H54 (cell line): ENCODE results near the gene ZBTB16.

Experiments
- DNase-seq: peaks from one replicate; pipeline ENCODE4 v3.0.0; 2011; ENCODE audit warnings: low spot score, mixed read lengths; ENCODE audit not compliant: insufficient read length
- FAIRE-seq: peaks from 3 replicates; lab custom pipeline; 2011; peaks lifted over from hg19 to GRCh38; lab: Jason Lieb, UNC
- POLR2A ChIP-seq: IDR thresholded peaks from 2 replicates; pipeline ENCODE4 v1.6.1; 2011; ENCODE audit warnings: low read depth, mild to moderate bottlenecking, low read length

ZBTB16 gene

DNA sequence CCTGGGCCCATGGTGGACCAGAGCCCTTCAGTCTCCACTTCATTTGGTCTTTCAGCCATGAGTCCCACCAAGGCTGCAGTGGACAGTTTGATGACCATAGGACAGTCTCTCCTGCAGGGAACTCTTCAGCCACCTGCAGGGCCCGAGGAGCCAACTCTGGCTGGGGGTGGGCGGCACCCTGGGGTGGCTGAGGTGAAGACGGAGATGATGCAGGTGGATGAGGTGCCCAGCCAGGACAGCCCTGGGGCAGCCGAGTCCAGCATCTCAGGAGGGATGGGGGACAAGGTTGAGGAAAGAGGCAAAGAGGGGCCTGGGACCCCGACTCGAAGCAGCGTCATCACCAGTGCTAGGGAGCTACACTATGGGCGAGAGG, 4.3 kb downstream of the ZBTB16 start:
- DNase-seq (no peak), FAIRE-seq (no peak)
- TF ChIP-seq POLR2A = no peak

DNA sequence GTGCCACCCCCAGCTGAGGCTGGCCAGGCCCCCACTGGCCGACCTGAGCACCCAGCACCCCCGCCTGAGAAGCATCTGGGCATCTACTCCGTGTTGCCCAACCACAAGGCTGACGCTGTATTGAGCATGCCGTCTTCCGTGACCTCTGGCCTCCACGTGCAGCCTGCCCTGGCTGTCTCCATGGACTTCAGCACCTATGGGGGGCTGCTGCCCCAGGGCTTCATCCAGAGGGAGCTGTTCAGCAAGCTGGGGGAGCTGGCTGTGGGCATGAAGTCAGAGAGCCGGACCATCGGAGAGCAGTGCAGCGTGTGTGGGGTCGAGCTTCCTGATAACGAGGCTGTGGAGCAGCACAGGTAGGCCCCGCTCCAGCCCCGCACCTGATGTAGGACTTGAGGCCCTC, 4.7 kb downstream of the ZBTB16 start:
- FAIRE-seq (no peak), DNase-seq (no peak)
- no peak for TF ChIP-seq POLR2A

DNA sequence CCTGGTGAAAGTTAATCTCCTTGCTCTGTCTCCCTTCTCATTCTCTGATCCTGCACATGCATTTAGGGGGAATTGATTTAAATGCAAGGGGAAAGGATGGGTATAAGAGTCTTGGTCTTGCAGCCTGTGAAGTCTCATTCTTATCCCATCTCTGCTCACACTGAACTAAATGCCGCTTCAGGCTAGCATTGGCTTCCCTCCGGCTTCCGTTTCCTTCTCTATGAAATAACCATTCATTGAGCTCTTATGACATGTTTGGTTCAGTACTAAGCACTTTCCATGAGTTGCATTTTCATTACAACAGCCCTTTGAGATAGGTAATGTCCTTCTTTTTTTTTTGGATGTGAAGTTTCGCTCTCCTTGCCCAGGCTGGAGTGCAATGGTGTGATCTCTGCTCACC, 5.6 kb downstream of the ZBTB16 start:
- no peak for DNase-seq
- TF ChIP-seq POLR2A = no peak
- FAIRE-seq = no peak

DNA sequence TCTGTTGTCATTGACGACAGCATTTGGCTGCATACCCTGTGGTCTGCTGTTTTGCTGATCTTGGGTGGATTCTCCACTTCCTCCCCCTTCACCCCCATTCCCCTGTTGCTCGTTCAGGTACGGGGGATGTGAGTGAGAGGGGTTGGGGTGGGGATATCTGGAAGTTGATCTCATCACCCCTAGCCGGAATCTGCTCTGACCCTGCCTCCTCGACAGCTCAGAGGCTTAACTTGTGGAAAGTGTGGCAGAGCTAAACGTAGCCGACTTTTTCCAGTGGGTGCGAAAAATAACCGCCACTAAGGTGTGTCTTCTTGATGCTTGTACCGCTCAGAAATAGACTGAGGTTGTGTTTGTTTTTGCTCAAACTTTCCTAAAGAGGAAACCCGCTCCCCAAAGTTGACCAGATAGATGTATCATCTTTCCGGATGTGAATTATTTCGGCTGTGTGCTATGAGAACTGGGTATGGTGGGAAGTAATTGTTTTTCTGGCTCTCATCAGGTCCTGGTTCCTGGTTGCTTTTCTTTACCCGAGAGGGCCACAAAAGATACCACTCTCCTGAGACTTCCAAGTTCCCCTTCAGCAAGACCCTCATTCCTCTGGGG, 6.6 kb downstream of the ZBTB16 start:
- DNase-seq (no peak), FAIRE-seq (no peak)
- TF ChIP-seq POLR2A = no peak

DNA sequence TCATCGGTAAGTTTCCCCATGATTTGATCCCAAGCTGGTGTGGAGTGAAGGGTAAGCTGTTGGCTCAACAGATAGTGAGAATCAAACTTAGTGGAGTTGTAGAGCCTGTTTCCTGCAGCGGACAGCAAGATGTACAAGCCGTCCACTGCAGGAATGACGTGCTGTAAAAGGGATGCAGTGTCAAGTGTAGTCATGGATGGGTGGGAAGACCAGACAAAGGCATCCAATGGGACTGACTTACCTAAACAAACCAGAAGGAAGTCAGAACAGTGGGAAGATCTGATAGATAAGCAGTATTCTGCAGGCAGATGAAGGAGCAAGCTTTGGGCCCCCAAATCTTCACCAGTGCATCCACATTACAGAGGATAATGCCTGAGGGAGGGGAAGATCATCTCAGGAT, 8.8 kb downstream of the ZBTB16 start:
- DNase-seq (no peak), FAIRE-seq (no peak)
- no peak for TF ChIP-seq POLR2A

GRCh38 chr11:114070464-114071139, 11.1 kb downstream of the ZBTB16 start:
- FAIRE-seq (no peak), DNase-seq (no peak)
- no peak for TF ChIP-seq POLR2A

DNA sequence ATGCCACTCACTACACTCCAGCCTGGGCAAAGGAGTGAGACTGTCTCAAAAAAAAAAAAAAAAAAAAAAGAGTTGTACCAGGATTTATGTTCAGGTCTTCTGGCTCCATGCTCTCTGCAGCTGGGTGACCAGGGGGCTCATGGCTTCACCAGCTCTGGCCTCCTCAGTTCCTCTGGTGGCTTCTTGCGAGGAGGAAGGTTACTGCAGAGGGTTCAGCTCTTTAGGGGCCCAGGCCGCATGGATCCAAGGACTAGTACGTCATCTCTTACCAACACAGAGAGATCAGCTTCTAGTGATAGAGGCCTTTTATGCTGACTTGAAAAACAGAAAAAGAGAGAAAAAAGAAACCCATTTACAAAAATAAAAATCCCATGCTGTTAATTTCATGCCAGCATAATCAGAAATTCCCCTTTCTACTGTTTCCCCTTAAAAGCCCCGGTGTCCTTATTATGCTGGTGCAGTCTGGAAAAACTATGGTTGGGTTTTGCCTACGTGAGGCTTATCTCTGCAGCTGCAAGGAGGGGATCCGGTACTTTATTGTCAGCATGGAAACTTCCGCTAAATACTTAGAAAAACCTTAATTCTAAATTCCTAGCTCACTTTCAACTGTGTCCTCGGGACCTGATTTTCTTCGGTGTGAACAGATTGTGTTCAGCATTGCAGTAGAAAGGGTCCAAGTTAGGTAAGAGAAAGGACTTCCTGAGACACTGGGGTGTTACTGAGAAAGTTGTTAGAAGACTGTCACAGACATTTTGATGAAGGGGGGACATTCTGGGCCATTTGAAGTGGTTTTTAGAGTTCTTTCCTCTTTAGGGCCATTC, 13.7 kb downstream of the ZBTB16 start:
- DNase-seq (no peak), FAIRE-seq (no peak)
- TF ChIP-seq POLR2A = no peak

GRCh38 chr11:114073828-114074381, 14.4 kb downstream of the ZBTB16 start:
- DNase-seq = no peak
- FAIRE-seq = no peak
- no peak for TF ChIP-seq POLR2A

DNA sequence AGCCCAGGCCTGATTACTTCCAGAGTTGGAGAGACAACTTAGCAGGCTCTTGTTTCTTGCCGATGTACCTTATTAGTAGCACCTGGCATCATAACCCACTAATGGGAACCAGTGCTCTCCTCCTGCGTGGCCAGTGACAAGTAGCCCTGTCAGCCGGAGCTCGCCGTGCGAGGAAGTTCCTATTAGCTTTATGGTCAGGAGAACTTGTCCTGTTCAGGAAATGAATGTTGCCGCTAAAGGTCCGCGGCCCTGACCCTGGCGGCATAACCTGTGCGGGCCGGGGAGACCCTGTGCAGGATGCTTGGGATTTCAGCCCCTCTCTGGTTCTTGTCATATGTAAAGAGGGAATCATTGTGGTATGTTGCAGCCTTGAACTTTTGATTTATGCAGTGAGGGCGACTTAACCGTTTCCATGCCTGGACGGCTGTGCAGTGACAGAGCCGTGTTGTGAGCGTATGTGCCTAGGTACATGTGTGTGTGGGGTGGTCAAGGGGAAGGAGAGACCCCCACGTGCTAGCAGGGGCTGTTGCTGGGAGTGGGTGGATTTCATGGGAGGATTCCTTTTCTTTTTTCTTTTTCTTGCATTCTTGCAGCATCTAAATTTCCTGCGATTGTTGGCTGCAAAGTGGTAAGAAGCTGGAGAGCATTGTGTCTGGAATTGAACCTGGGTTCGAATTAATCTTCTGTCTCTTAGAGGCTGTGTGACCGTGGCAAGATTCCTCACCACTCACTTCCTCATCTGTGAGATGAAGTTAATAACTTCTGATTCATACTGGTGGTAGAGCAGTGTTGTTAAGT, 15.2 kb downstream of the ZBTB16 start:
- no peak for TF ChIP-seq POLR2A
- no peak for DNase-seq
- FAIRE-seq = no peak

DNA sequence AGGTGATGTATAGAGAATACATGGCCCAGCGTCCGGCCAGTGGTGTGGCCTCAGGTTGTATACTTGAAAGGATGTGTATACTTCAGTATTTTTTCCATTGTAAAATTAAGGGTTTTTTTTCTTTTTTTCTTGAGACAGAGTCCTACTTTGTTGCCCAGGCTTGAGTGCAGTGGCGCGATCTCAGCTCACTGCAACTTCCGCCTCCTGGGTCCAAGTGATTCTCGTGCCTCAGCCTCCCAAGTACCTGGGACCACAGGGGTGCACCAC, 15.8 kb downstream of the ZBTB16 start:
- FAIRE-seq = no peak
- TF ChIP-seq POLR2A = no peak
- DNase-seq = no peak

GRCh38 chr11:114075891-114076441, 16.5 kb downstream of the ZBTB16 start:
- no peak for TF ChIP-seq POLR2A
- FAIRE-seq (no peak), DNase-seq (peak; percentile 8)

DNA sequence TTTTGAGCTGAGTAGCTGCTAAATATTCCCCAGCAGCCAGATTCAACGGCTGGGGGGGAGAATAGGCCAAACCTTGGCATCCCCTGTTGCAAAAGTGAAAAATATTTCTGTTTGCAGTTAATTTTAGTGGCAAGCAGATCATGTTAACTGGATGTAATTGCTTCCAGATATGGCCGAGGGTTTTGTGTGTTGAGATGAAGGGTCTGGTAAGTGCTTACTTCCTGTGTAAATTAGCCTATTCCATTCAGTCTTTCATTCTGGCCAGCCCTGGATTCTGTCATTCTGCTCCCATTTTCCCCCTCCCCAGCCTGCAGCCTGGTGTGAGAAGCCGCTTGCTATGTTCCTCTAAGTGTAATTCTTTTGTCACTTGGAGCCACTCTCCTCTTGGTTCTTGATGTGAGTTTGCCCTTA, 17.4 kb downstream of the ZBTB16 start:
- no peak for TF ChIP-seq POLR2A
- DNase-seq (no peak), FAIRE-seq (no peak)
